Measurements from ENCODE around the gene PKN2. TPM values are rescaled to one million over a fixed set of nuclear protein-coding genes. Genes with fewer than 3 reads are reported as not detected.
A peak's percentile ranks its signal among the peaks of the same experiment; 100 is the strongest.

PKN2 gene
- total and polyA plus RNA-seq, 2 of the 8 experiments (the other 6 are each of a cell fraction or from before 2014, with no cell fraction given), result 7.8 to 32.0 TPM

DNA sequence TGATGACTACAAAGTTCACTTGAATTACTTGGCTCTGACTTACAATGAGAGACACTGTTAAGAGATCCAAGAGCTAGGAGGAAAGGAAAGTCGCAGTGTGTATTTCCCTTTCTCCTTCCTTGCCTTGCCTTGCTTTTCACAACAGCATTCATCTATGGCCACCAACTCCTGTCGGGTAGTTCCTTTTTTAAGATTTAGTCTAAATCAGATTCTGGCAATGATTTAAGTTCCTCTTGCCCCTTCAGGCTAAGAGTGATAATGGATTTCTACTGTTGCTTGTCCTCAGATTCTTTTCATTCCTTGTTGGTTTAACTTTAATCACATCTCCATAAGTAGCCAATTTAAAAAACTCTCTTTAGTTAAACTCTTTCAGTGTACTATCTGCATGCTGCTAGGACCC, 115.4 kb downstream of the PKN2 start:
- no peak overlapping the region for H2BK20ac ChIP-seq (ENCODE audit: low read length)
- TF ChIP-seq SUZ12 (IDR thresholded peaks at IDR 0.05; ENCODE audit: low read length), result no peak
- TF ChIP-seq, protein P1, sequence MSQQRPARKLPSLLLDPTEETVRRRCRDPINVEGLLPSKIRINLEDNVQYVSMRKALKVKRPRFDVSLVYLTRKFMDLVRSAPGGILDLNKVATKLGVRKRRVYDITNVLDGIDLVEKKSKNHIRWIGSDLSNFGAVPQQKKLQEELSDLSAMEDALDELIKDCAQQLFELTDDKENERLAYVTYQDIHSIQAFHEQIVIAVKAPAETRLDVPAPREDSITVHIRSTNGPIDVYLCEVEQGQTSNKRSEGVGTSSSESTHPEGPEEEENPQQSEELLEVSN (IDR thresholded peaks at IDR 0.05), result no peak
- TF ChIP-seq BRCA1 (IDR thresholded peaks at IDR 0.05; ENCODE audit: low read depth, low read length), result no peak
- no peak for TF ChIP-seq SIX5 (IDR thresholded peaks at IDR 0.05; ENCODE audit: low read depth, low read length)
- TF ChIP-seq BACH1 (IDR thresholded peaks at IDR 0.05; ENCODE audit: low read length), result no peak
- no peak for TF ChIP-seq CHD2 (IDR thresholded peaks at IDR 0.05; ENCODE audit: low read length)
- TF ChIP-seq CTCF (IDR thresholded peaks at IDR 0.05; ENCODE audit: control extremely low read depth in 1 of 3, insufficient read depth in 1 of 3, low read depth in 1 of 3, low read length in 3 of 3), result no peak
- TF ChIP-seq TCF12 (IDR thresholded peaks at IDR 0.05; ENCODE audit: low read depth, low read length), result no peak
- no peak for TF ChIP-seq SP4 (IDR thresholded peaks at IDR 0.05; ENCODE audit: low read length)
- TF ChIP-seq SIN3A (conservative IDR thresholded peaks at IDR 0.05 in 1 of 2, IDR thresholded peaks at IDR 0.05 in 1 of 2; ENCODE audit: low read depth in 1 of 2, low read length in 2 of 2), result no peak
- no peak for TF ChIP-seq SRF (IDR thresholded peaks at IDR 0.05; ENCODE audit: low read depth, low read length)
- TF ChIP-seq CBX5 (IDR thresholded peaks at IDR 0.05; ENCODE audit: low read depth, low read length), result no peak
- no peak overlapping the region for H3K4me3 ChIP-seq (ENCODE audit: extremely low read depth in 1 of 4, insufficient read depth in 2 of 4, low read depth in 3 of 4, low read length in 4 of 4)
- FAIRE-seq (peak; percentile 13), DNase-seq (ENCODE audit: low read depth in 1 of 2, low spot score in 2 of 2) (no peak)
- H3K4ac ChIP-seq (replicated peaks; ENCODE audit: insufficient read length, low read depth, low read length), result no peak overlapping the region
- no peak overlapping the region for H4K8ac ChIP-seq (ENCODE audit: extremely low read depth, insufficient read depth, low read length)
- ChIA-PET POLR2A (ENCODE audit: partially characterized antibody) (no interaction called here), CTCF (ENCODE audit: partially characterized antibody) (interaction anchor here (0.6 to 2.7 kb wide), 17 partner anchors 9 to 420 kb away, joined by 3 to 9 read pairs (median 3); no protein-coding TSS in a partner anchor)
- no peak overlapping the region for H4K5ac ChIP-seq (ENCODE audit: insufficient read length, low read depth, low read length)
- no peaks in the 10 kb centered on the region for H3K4me1 ChIP-seq (replicated peaks in 1 of 4; ENCODE audit: control insufficient read depth in 3 of 4, insufficient read depth in 4 of 4, low read length in 3 of 4)
- no peak overlapping the region for H3K23ac ChIP-seq (ENCODE audit: insufficient read length)
- no peak overlapping the region for H2BK12ac ChIP-seq (ENCODE audit: low read depth, low read length)
- H3K27ac ChIP-seq (ENCODE audit: low read depth, low read length), result no peak overlapping the region; the same call in 1 of the 2 replicates
- WGBS, 2 experiments (ENCODE audit: extremely low coverage in 1 of 2, insufficient coverage in 1 of 2, insufficient read length in 1 of 2, insufficient replicate concordance in 2 of 2, low coverage in 1 of 2, low lambda C conversion rate in 2 of 2, missing lambda C conversion rate in 1 of 2), result 94% methylated on average over 2 of the region's 2 CpGs; no CpG with 5 or more reads in 1 of the 2 experiments
- H4K91ac ChIP-seq (replicated peaks; ENCODE audit: insufficient read length, low read length), result no peak overlapping the region
- no peaks in the 10 kb centered on the region for H4K20me1 ChIP-seq (replicated peaks in 1 of 2; ENCODE audit: control insufficient read depth in 1 of 2, insufficient read depth in 2 of 2, low read length in 2 of 2)
- H3K23me2 ChIP-seq (ENCODE audit: low read depth, low read length), result no peaks in the 10 kb centered on the region
- no peaks in the 10 kb centered on the region for H3K27me3 ChIP-seq (replicated peaks in 1 of 4; ENCODE audit: control insufficient read depth in 3 of 4, extremely low read depth in 1 of 4, insufficient read depth in 3 of 4, low read length in 3 of 4)
- H3K4me2 ChIP-seq (ENCODE audit: insufficient read depth in 1 of 2, low read depth in 2 of 2, low read length in 2 of 2), result no peak overlapping the region
- no peak overlapping the region for H2AFZ ChIP-seq (ENCODE audit: low read length)
- no peak overlapping the region for H3K18ac ChIP-seq (ENCODE audit: extremely low read depth, low read length)
- no peak overlapping the region for H2AK5ac ChIP-seq (ENCODE audit: low read depth, low read length)
- no peak overlapping the region for H3K9ac ChIP-seq (replicated peaks in 1 of 4; ENCODE audit: extremely low read depth in 1 of 4, low read depth in 3 of 4, low read length in 3 of 4)
- peaks cover 0 to 14% (median 8%) of the 10 kb centered on the region in 4 experiments; a peak in 4 of 8 replicates for H3K36me3 ChIP-seq (ENCODE audit: control insufficient read depth in 2 of 4, insufficient read depth in 4 of 4, low read length in 3 of 4)
- no peaks in the 10 kb centered on the region for H3K9me3 ChIP-seq (ENCODE audit: insufficient read depth in 2 of 2, low read depth in 1 of 2, low read length in 1 of 2)
- H2BK120ac ChIP-seq (replicated peaks; ENCODE audit: low read depth, low read length), result no peak overlapping the region
- H2BK15ac ChIP-seq (ENCODE audit: low read length), result no peak overlapping the region
- H3K79me2 ChIP-seq (ENCODE audit: control insufficient read depth in 1 of 2, insufficient read depth in 2 of 2, low read length in 2 of 2), result no peaks in the 10 kb centered on the region
- no peak overlapping the region for H3K56ac ChIP-seq (replicated peaks; ENCODE audit: insufficient read length, low read depth, low read length)
- H3K79me1 ChIP-seq (ENCODE audit: low read depth, low read length), result no peaks in the 10 kb centered on the region
- H2BK5ac ChIP-seq (ENCODE audit: low read depth, low read length), result no peak overlapping the region
- no peak overlapping the region for H3K14ac ChIP-seq (ENCODE audit: insufficient read length)

Data from H1 (cell line).